HG03064 (cell line): ENCODE data around the gene CD2AP.
"Not testable (repeated sequence)": the region's sequence is repeated elsewhere in the genome, so short reads cannot be mapped to it uniquely, and the experiment has no call there.

Source experiments
- ATAC-seq: cut with Tn5 transposase; IDR thresholded peaks from one replicate; pipeline ENCODE4 v1.9.1; 2021; ENCODE audit warnings: low read depth; ENCODE audit not compliant: unreplicated experiment

CD2AP gene

DNA sequence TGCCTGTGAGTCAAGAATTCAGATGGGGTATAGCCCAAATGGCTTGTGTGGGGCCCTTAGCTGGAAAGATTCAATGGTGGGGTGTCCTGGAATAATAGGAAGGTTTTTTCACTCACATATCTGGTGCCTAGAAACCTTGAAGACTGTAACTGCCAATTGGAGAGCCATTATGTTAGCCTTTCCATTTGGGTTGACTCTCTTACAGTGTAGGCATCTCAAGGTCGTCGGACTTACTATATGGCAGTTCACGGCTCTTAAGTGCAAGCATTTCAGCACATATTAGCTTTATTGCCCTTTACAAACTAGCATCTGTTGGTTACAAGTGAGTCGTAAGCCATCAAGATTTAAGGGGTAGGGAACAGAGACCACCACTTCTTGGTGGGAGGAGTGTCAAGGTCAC lies 74.1 kb downstream of the CD2AP start:
- no peak for ATAC-seq

GRCh38 chr6:47552319-47552718 lies 74.7 kb downstream of the CD2AP start:
- ATAC-seq, result no peak

DNA sequence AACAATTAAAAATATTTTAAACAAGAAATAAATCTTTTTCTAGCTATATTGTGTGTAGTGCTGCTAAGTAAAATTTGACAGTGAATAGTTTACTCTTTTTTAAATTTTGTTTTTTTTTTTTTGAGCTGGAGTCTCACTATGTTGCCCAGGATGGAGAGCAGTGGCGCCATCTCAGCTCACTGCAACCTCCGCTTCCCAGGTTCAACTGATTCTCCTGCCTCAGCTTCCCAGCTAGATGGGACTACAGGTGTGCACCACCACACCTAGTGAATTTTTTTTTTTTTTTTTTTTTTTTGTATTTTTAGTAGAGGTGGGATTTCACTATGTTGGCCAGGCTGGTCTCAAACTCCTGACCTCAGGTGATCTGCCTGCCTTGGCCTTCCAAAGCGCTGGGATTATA lies 75.7 kb downstream of the CD2AP start:
- not testable (repeated sequence) for ATAC-seq

GRCh38 chr6:47556459-47556858 lies 78.9 kb downstream of the CD2AP start:
- not testable (repeated sequence) for ATAC-seq

- ATAC-seq, result no peak
Observed at GRCh38 chr6:47563162-47563561, 85.6 kb downstream of the CD2AP start.

DNA sequence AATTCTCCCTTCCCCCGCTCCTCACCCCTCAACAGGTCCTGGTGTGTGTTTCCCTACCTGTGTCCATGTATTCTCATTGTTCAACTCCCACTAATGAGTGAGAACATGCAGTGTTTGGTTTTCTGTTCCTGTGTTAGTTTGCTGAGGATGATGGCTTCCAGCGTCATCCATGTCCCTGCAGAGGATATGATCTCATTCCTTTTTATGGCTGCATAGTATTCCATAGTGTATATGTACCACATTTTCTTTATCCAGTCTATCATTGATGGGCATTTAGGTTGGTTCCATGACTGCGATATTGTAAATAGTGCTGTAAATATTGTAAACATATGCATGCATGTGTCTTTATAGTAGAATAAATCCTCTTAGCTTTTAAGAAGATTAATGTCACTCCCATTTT lies 89.0 kb downstream of the CD2AP start:
- ATAC-seq, result not testable (repeated sequence)

GRCh38 chr6:47567586-47567985 lies 90.0 kb downstream of the CD2AP start:
- no peak for ATAC-seq

DNA sequence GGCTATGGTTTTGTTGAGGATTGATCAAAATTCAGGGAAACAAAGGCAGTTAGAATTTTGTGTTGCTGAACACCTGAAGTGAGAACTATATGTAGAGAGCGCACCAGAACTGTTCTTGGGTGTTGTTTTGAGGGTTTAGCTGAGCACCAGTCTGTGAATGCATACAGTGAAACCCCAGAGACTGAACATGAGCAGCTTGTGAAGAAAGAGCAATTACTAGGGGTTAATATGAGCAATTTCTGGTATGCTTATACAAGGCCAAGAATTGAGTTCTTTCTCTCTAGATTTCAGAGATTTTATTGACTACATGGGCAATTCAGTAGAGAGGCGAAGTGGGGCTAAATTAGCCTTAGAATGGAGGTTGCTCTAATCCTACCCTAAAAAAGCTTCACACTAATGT lies 93.9 kb downstream of the CD2AP start:
- no peak for ATAC-seq

- no peak for ATAC-seq
Observed at GRCh38 chr6:47573109-47573508, 95.5 kb downstream of the CD2AP start.

GRCh38 chr6:47574789-47575188 lies 97.2 kb downstream of the CD2AP start:
- no peak for ATAC-seq

GRCh38 chr6:47579040-47579439 lies 101.5 kb downstream of the CD2AP start:
- no peak for ATAC-seq

GRCh38 chr6:47581591-47581990 lies 104.0 kb downstream of the CD2AP start:
- peak; percentile 87 for ATAC-seq

- ATAC-seq, result no peak
Observed at GRCh38 chr6:47587493-47587892, 109.9 kb downstream of the CD2AP start.

DNA sequence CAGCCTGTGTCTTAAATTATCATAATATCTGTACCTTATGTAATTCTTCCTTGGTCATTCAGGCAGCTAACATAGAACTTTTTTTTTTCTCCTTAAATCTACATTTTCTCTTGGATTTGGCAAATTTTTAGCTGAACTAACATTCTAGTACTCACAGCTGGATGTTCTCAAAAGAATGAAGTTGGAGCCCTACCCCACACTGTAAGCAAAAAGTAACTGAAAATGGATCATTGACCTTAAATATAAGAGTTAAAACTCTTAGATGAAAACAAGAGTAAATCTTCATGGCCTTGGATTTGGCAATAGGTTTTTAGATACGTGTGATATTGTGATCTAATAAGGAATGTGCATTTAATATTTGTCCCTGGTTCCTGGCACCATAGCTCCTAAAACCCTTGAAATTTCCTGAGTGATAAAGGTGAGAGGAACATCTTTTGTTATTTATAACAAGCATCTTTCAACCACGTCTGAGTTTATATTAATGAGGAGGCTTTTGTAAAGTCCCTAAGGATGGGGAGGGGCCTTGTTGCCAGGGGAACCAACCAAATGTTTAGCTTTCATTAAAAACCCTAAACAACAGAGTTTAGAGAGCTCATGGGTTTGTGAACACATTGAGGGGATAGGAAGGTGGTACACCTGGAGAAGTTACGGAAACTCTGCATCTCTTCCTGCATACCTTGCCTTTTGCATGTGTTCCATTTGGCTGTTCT lies 114.7 kb downstream of the CD2AP start:
- no peak for ATAC-seq

DNA sequence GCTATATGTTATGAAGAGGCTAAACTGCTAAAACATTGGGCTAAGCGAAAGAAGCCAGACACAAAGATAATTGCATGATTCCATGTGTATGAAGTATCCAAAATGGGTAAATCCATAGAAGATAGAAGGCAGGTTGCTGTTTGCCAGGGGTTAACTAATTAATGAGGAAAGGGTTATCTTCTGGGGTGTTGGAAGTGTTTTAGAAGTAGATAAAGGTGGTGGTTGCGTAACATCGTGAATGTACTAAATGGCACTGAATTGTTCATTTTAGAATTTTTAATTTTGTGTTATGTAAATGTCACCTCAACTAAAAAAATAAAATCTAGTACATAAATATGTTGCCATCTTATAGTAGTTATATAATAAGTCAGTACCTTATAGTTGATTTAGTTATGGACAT lies 116.4 kb downstream of the CD2AP start:
- no peak for ATAC-seq

- no peak for ATAC-seq
Observed at GRCh38 chr6:47595785-47596184, 118.2 kb downstream of the CD2AP start.

- no peak for ATAC-seq
Observed at GRCh38 chr6:47598367-47598766, 120.8 kb downstream of the CD2AP start.

GRCh38 chr6:47599512-47599911 lies 121.9 kb downstream of the CD2AP start:
- no peak for ATAC-seq

DNA sequence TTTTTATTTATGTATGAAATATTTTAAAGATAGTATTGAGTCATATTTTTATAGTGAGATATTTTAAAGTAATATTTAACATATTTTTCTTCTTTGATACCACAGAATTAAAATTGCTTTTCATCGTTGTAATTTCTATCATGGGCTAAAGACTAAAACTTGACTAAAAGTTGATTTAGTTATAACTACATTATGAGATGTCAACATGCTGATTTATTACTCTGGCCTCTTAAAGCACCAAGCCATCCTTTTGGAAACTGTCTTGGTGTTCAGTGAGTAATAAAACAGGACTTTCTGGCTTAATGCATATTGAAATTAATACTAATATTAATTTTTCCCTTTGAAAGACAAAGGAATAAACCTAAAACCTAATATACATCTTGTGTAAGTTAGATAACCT lies 125.6 kb downstream of the CD2AP start:
- no peak for ATAC-seq

DNA sequence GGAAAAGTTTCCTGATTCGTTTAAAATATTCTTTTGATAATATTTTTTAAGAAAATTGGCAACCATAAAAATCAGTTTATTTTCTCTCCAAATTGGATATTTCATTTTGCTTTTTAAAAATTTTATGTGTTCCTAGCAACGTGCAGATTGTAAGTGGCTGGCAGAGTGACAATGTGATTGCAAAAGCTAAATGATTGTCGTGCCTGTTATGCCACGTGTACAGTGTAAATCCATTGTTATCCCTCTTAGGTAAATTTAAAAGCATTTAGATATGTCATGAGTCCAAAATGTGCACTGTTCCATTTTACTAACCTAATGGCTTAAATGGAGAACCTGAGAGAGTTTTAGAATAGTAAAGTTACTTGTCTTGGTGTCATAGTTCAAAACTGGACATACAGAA lies 126.4 kb downstream of the CD2AP start:
- no peak for ATAC-seq

GRCh38 chr6:47621838-47622449 lies 144.4 kb downstream of the CD2AP start:
- ATAC-seq, result no peak

DNA sequence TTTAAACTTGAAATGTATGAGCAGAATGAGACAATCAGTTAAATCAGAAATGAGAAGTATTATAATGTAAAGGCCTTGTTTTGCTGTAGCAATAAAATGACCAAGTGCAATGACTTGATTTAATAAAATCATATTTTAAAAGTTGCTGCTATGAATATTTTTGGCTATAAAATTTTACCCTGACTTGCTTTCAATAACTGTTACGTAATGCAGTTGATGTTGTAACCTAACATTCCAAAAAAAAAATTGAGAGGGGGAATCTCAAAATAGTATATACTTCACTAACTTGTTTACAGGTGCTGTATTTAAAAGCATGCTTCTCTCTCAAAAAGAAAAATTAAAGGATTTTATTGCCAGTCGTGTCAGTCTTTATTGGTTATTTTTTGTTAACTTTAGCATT lies 149.2 kb downstream of the CD2AP start:
- ATAC-seq, result no peak
